Stimulated activated naive CD8-positive, alpha-beta T cell treated with anti-CD3 and anti-CD28 coated beads, Interleukin-15, amount 100 ng/mL, for 72 hours (primary cell): Measurements from ENCODE around the gene RASAL2.

Experiments
- ATAC-seq: fragments of 150-1000 bp; cut with Tn5 transposase; 2 replicates; pipeline ENCODE4 v1.10.0; 2021; ENCODE audit warnings: mild to moderate bottlenecking, moderate library complexity
- DNase-seq, 2 donors: peaks; one replicate each; pipeline ENCODE4 v3.0.0; 2021 to 2022
- H3K27ac Mint-ChIP-seq, 2 donors: one replicate each; pipeline ENCODE4 v1.8.0; 2022; ENCODE audit warnings: mild to moderate bottlenecking in 2 of 2, mixed read lengths in 2 of 2, moderate library complexity in 2 of 2
- H3K27me3 Mint-ChIP-seq: one replicate; pipeline ENCODE4 v1.8.0; 2022; ENCODE audit warnings: mixed read lengths
- H3K4me1 Mint-ChIP-seq: one replicate; pipeline ENCODE4 v1.8.0; 2022; ENCODE audit warnings: mild to moderate bottlenecking, mixed read lengths
- H3K4me3 Mint-ChIP-seq, 2 donors: one replicate each; pipeline ENCODE4 v1.8.0; 2022; ENCODE audit warnings: mild to moderate bottlenecking in 2 of 2, mixed read lengths in 2 of 2, moderate library complexity in 1 of 2
- H3K9me3 Mint-ChIP-seq, 2 donors: one replicate each; pipeline ENCODE4 v1.8.0; 2022; ENCODE audit warnings: mixed read lengths in 2 of 2

The RASAL2 gene

GRCh38 chr1:178450871-178451270, 357.0 kb downstream of the RASAL2 start:
- H3K27me3 Mint-ChIP-seq: no peaks in the 10 kb centered on the region
- H3K9me3 Mint-ChIP-seq: no peaks in the 10 kb centered on the region
- no peak overlapping the region for H3K27ac Mint-ChIP-seq
- H3K4me1 Mint-ChIP-seq: no peaks in the 10 kb centered on the region
- DNase-seq (no peak), ATAC-seq (no peak)
- no peak overlapping the region for H3K4me3 Mint-ChIP-seq

DNA sequence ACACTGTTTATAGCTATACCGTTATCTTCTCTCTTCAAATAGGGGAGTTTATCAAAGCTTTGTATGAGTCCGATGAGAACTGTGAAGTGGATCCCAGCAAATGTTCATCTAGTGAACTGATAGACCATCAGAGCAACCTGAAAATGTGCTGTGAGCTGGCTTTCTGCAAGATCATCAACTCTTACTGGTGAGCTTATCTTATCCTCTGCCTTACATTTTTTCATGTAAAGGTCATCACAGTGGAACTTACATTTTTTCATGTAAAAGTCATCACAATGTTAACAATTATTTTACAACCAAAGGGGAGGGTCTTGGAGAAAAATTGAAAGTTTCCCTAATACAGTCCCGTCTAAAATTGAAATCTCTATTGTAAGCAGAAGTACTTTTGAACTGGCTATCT, 357.6 kb downstream of the RASAL2 start:
- no peak overlapping the region for H3K27ac Mint-ChIP-seq
- no peak overlapping the region for H3K4me3 Mint-ChIP-seq
- DNase-seq (no peak), ATAC-seq (no peak)
- no peaks in the 10 kb centered on the region for H3K4me1 Mint-ChIP-seq
- H3K9me3 Mint-ChIP-seq: no peaks in the 10 kb centered on the region
- H3K27me3 Mint-ChIP-seq: no peaks in the 10 kb centered on the region

DNA sequence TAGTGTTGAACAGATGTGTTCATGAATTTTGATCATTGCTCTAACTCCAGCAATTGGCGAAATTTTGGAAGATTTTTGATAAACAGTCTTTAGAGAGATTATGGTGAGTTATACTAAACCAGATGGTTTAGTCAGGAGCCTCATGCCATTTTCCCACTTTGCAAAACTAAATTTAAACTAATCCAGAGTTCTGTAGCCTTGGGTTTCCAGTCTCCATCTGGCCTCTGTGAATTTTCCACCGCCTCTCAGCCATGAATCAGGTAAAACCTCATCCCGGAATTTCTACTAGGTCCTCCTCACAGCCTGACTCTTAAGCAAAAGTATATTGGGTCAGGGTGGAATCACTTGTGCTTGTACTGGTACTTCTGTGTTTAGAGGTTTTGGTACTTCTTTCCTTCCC, 358.1 kb downstream of the RASAL2 start:
- Mint-ChIP-seq H3K9me3 (no peaks in the 10 kb centered on the region), H3K4me1 (no peaks in the 10 kb centered on the region), H3K27ac (no peak overlapping the region), H3K4me3 (no peak overlapping the region), H3K27me3 (no peaks in the 10 kb centered on the region)
- DNase-seq (no peak), ATAC-seq (no peak)

DNA sequence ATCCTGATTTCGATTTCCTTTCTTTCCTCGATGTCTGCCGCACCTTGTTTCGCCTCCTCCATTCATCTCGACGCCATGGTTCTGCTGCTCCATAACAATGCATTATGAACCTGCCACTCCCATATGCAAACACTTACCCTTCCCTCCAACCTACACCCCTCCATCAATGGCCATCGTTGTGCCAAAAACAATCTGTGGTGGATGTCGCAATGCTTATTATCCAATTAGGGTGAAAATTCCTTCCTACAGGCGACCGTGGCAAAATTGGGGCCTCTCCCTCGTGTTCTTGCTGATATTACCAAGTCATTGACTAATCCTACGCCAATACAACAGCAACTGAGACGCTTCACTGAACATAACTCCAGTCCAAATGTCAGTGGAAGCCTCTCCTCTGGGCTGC, 362.6 kb downstream of the RASAL2 start:
- H3K4me1 Mint-ChIP-seq: no peaks in the 10 kb centered on the region
- DNase-seq (no peak), ATAC-seq (no peak)
- H3K27ac Mint-ChIP-seq: no peak overlapping the region
- no peaks in the 10 kb centered on the region for H3K9me3 Mint-ChIP-seq
- no peak overlapping the region for H3K4me3 Mint-ChIP-seq
- H3K27me3 Mint-ChIP-seq: no peaks in the 10 kb centered on the region

GRCh38 chr1:178457651-178458050, 363.7 kb downstream of the RASAL2 start:
- no peak for DNase-seq
- Mint-ChIP-seq H3K4me1 (no peaks in the 10 kb centered on the region), H3K4me3 (no peak overlapping the region), H3K27me3 (no peaks in the 10 kb centered on the region), H3K9me3 (no peaks in the 10 kb centered on the region), H3K27ac (no peak overlapping the region)
- ATAC-seq: no peak

DNA sequence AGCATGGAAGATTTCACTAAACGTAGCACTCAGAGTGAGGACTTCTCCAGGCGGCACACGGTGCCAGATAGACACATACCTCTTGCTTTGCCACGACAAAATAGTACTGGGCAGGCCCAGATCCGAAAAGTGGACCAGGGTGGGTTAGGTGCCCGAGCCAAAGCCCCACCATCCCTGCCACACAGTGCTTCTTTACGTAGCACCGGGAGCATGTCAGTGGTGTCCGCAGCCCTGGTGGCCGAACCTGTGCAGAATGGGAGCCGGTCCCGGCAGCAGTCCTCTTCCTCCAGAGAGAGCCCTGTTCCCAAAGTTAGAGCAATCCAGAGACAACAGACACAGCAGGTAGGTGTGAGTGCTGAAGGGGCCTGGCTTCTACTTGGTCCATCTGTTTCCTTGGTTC, 364.3 kb downstream of the RASAL2 start:
- Mint-ChIP-seq H3K27ac (no peak overlapping the region), H3K4me3 (no peak overlapping the region), H3K9me3 (no peaks in the 10 kb centered on the region), H3K4me1 (no peaks in the 10 kb centered on the region), H3K27me3 (no peaks in the 10 kb centered on the region)
- ATAC-seq (no peak), DNase-seq (no peak)

DNA sequence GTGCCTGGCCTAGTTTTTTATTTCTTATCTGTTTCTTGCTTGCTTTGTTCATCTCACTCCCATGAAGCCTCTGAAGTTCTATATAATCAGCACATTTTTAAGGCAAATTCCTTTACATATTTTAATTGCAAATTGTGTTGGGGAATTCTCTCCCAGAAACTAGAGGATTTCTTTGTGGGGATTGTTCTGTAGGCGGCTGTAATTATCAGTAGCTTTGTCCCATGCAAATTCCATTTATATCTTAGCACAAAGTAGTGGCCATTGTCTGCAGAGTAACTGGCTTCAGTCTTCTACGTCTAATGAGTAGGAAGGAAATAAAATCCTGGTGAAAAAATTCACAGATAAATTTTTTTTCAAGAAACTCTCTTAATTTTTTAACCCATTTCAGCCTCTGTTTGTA, 367.2 kb downstream of the RASAL2 start:
- no peak for DNase-seq
- no peak for ATAC-seq
- Mint-ChIP-seq H3K4me1 (no peaks in the 10 kb centered on the region), H3K27ac (no peak overlapping the region), H3K9me3 (no peaks in the 10 kb centered on the region), H3K4me3 (no peak overlapping the region), H3K27me3 (no peaks in the 10 kb centered on the region)

DNA sequence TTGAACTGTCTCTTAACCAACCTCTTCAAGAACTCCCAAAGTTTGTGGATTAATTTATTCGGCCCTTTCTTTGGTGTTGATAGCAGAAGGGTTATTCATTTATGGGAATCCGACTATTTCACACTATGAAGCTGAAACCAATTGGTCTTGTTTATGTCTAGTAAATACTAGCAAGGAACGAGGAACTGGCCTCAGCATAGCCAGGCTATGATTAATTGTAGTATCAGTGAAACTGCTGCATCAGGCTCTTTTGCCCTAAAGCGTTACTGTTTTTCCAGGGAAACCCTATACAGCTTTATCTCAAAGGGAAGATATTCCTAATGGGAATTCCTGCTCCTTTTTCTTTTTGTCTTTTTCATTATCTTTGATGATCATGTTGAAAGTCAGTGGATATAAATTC, 367.8 kb downstream of the RASAL2 start:
- no peak for DNase-seq
- no peaks in the 10 kb centered on the region for H3K4me1 Mint-ChIP-seq
- H3K9me3 Mint-ChIP-seq: no peaks in the 10 kb centered on the region
- H3K27ac Mint-ChIP-seq: no peak overlapping the region
- no peaks in the 10 kb centered on the region for H3K27me3 Mint-ChIP-seq
- no peak for ATAC-seq
- H3K4me3 Mint-ChIP-seq: no peak overlapping the region

DNA sequence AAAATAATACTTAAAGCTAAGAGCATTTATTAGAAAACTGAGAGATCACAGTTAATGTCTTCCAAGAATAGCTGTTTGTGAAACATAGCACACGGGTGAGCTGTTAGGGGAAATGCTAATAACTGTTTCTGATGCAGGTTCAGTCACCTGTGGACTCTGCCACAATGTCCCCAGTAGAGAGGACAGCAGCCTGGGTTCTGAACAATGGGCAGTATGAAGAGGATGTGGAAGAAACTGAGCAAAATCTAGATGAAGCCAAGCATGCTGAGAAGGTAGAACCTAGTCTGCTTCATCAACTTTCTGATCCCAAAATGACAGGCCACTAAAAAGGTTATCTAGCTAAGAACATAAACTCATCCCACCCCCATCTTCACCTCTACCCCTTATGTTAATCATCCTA, 370.2 kb downstream of the RASAL2 start:
- no peak for ATAC-seq
- H3K4me3 Mint-ChIP-seq: no peak overlapping the region

GRCh38 chr1:178464566-178464965, 370.7 kb downstream of the RASAL2 start:
- ATAC-seq (no peak), DNase-seq (no peak)
- H3K27ac Mint-ChIP-seq: no peak overlapping the region
- H3K9me3 Mint-ChIP-seq: no peaks in the 10 kb centered on the region
- H3K4me1 Mint-ChIP-seq: no peaks in the 10 kb centered on the region
- H3K4me3 Mint-ChIP-seq: no peak overlapping the region
- H3K27me3 Mint-ChIP-seq: no peaks in the 10 kb centered on the region

More for the DNA sequence above, 370.2 kb downstream of the RASAL2 start:
- Mint-ChIP-seq H3K27ac (no peak overlapping the region), H3K4me1 (no peaks in the 10 kb centered on the region), H3K9me3 (no peaks in the 10 kb centered on the region), H3K27me3 (no peaks in the 10 kb centered on the region)
- DNase-seq: no peak

DNA sequence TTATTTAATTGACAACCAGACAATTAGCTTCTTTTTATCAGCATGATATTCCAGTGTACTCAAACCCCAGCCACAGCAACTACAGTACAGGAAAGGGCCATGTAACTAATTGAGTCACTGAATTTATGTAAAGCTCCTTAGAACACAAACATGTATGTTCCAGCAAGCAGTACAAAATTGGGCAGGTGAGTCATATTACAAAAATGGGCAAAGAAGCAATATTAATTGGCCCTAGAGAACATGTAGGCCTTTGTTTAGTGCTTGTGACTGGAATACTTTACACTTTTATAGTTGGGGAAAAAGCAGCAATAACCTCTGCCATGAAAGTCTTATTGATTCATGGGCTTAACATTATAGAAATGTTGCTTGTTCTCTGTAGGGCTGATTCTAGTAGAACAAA, 371.1 kb downstream of the RASAL2 start:
- no peak for DNase-seq
- no peaks in the 10 kb centered on the region for H3K4me1 Mint-ChIP-seq
- no peaks in the 10 kb centered on the region for H3K9me3 Mint-ChIP-seq
- no peak overlapping the region for H3K4me3 Mint-ChIP-seq
- H3K27ac Mint-ChIP-seq: no peak overlapping the region
- H3K27me3 Mint-ChIP-seq: no peaks in the 10 kb centered on the region
- no peak for ATAC-seq

DNA sequence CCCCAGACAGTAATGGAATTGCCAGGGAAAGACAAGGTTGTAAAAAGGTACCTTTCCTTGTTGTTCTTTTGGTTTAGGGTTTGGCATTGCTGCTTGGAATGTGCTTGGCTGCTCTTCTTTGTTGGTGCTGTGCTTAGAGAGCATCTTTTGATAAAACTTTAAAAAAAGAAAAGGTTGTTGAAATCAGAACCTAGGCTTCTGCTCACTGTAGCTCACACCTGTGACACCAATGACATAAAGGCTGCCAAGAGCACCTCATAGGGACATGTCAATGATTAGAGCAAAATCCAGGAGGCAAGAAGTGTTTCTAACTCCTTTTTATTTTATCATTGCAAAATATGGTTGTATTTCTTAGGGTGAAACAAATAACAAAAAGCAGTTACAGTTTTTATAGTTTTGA, 373.9 kb downstream of the RASAL2 start:
- Mint-ChIP-seq H3K4me3 (no peak overlapping the region), H3K27ac (no peak overlapping the region), H3K9me3 (no peaks in the 10 kb centered on the region), H3K27me3 (peaks cover 9% of the 10 kb centered on the region), H3K4me1 (no peaks in the 10 kb centered on the region)
- DNase-seq: no peak
- no peak for ATAC-seq

DNA sequence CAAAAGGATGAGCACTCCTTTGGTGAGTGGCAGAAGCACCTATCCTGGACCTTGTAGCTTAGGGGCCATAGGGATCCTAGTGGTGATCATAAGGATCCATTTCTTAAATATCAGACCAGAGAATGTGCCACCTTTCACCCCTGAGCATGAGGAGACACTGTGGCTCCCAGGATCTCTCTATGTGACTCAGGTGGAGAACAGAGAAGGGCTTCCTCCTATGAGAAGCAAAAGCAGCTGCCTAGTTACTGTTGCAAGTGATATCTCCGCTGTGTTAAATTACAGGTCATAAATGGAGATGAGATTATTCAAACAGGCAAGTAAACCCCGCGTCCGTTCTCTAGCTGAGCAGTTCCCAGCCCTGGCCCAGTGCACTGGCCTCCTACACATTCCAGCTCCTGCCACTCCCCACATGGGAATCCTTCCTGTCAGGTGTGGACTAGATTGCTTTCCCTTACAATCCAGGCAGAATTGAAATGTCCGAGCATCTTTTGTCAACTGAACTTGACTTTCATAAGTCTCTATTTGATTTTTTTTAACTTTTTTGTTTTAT, 376.6 kb downstream of the RASAL2 start:
- Mint-ChIP-seq H3K4me3 (no peak overlapping the region), H3K9me3 (no peaks in the 10 kb centered on the region), H3K27me3 (peaks cover 11% of the 10 kb centered on the region), H3K27ac (no peak overlapping the region), H3K4me1 (no peaks in the 10 kb centered on the region)
- DNase-seq (no peak), ATAC-seq (no peak)

DNA sequence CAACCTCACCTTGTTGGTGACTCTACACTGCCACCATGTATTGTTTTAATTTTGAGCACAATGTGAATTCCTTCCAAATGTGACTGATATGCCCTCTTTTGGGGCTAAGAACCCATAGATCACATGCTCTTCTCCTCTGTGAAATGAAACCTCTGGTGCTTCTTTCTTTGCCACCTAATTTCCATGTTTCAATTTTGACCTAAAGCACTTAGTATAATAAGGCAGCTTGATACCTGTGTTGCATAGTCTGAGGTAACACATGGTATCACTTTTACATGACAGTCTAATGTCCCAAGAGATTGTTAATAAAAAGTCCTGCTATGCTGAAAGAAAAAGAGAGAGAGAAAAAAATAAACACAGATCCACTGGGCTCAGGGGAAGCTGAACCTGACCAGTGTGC, 378.6 kb downstream of the RASAL2 start:
- Mint-ChIP-seq H3K27ac (no peak overlapping the region), H3K27me3 (peaks cover 11% of the 10 kb centered on the region), H3K9me3 (no peaks in the 10 kb centered on the region), H3K4me3 (no peak overlapping the region), H3K4me1 (no peaks in the 10 kb centered on the region)
- no peak for ATAC-seq
- DNase-seq: no peak

DNA sequence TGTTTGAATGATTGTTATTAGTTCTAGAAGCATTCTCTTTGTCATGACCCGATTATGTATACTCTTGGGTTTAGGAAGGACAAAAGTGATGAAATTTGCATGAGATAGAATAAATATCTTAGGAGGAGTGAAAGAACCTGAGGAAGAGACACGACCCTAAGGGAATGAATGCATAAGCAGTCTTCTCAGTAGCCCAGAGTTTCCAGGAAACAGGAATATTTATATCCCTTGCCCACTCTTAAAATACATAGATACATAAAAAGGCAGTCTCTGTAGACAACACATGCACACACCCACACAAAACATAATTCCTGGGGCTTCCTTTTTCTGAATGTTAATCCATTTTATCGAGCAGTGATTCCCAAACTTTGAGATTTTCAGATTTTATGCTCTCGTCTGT, 383.5 kb downstream of the RASAL2 start:
- Mint-ChIP-seq H3K4me1 (no peaks in the 10 kb centered on the region), H3K9me3 (no peaks in the 10 kb centered on the region), H3K4me3 (no peak overlapping the region), H3K27ac (no peak overlapping the region), H3K27me3 (peaks cover 7% of the 10 kb centered on the region)
- no peak for DNase-seq
- ATAC-seq: no peak

GRCh38 chr1:178477841-178478240, 383.9 kb downstream of the RASAL2 start:
- ATAC-seq: no peak
- Mint-ChIP-seq H3K9me3 (no peaks in the 10 kb centered on the region), H3K4me1 (no peaks in the 10 kb centered on the region), H3K27ac (no peak overlapping the region), H3K27me3 (peaks cover 3% of the 10 kb centered on the region), H3K4me3 (no peak overlapping the region)
- no peak for DNase-seq

GRCh38 chr1:178483251-178483957, 389.5 kb downstream of the RASAL2 start:
- ATAC-seq (no peak), DNase-seq (no peak)
- Mint-ChIP-seq H3K4me3 (no peak overlapping the region), H3K4me1 (peaks cover 6% of the 10 kb centered on the region), H3K27me3 (peaks cover 14% of the 10 kb centered on the region), H3K27ac (no peak overlapping the region), H3K9me3 (no peaks in the 10 kb centered on the region)
